Esophagus muscularis mucosa (tissue), 3 donors: ENCODE measurements around the gene TAF1C.

Experiments
- EP300 ChIP-seq: sonication (generic); formaldehyde crosslinking; IDR thresholded peaks from one replicate; pipeline ENCODE4 v1.6.1; 2017; ENCODE audit warnings: antibody characterized with exemption
- POLR2AphosphoS5 ChIP-seq, 2 donors: sonication (generic); formaldehyde crosslinking; IDR thresholded peaks; one replicate each; pipeline ENCODE4 v1.6.1; 2017; ENCODE audit warnings: antibody characterized with exemption in 2 of 2

DNA sequence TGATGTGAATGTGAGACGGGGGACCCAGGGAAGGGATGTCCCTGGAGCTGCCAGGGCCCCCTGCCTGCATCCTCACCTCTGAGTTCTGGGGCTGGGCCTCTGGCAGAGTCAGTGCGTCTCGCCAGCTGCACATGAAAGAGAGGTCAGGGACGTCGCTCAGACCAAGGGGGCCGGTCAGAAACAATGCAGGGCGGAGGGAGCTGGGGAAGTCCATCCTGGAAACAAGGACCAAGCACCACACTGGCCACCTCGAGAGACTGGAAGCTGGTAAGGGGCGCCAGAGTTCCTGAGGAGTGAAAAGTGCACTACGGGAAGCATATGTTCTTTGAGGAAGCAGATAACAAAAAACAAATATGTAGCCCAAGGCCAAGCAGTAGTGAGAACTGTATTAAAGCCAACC, 2.1 kb downstream of the TAF1C start:
- peak in 1 of 2 donors; percentile 30 for TF ChIP-seq POLR2AphosphoS5 (IDR thresholded peaks at IDR 0.05)
- TF ChIP-seq EP300: no peak
